ENCODE measurements around the gene RFX3.
A peak's percentile ranks its signal among the peaks of the same experiment; 100 is the strongest.

The RFX3 gene

DNA sequence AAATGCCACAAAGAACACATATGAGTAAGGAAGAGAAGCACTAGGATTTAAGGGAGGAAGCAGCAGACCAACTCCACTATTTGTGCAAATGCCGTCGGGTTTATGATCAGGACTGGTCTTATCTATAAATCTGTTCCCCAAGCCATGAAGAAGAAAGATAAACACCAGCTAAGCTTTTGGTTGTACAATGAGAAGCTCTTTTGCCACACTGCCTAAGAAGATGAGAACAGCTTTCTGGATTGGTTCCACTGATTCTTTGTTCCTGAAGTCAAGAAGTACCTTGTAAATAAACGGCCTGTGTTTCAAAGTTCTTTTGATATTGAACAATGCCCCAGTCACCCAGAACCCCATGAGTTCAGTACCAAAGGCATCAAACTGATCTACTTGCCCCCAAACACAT lies 93.9 kb downstream of the RFX3 start:
- DNase-seq = no peak

DNA sequence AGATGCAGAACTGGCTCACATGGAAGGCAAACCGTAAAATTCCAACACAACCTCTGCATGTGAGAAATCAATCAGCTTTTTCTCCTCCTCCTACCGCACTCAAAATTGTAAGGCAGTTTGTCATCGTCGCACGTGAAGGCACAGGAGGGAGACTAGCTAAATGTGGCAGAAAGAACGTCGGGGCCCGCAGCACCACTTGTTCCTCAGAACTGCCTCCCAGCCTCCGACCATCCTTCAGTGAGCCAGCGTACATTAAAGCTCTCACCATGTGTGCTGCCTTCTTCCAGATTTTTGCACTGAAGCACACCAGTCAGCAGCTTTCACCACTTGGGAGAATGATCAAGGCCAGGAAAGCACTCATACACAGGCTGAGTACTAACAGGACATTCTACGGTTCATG lies 105.9 kb downstream of the RFX3 start:
- no peak for DNase-seq

GRCh38 chr9:3415906-3416305 lies 109.9 kb downstream of the RFX3 start:
- no peak for DNase-seq

DNA sequence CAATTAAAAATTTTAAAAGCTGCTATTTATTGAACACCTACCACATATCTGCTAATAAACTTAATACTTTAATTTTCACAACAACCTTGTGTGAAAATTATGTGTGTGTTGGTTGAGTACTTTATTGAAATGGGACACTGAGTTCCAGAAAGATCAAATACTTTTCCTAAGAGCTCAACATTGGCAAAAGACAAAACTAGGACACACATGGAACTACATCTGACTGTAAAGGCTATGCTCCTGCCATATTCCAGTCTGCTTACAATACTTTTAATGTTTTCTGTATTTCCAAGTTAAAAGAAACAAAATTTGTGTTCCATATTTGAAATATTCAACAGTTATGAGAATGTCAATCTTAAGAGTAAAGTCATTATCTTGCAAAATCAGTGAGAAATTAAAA lies 111.8 kb downstream of the RFX3 start:
- DNase-seq = no peak

GRCh38 chr9:3410461-3410860 lies 115.3 kb downstream of the RFX3 start:
- no peak for DNase-seq

DNA sequence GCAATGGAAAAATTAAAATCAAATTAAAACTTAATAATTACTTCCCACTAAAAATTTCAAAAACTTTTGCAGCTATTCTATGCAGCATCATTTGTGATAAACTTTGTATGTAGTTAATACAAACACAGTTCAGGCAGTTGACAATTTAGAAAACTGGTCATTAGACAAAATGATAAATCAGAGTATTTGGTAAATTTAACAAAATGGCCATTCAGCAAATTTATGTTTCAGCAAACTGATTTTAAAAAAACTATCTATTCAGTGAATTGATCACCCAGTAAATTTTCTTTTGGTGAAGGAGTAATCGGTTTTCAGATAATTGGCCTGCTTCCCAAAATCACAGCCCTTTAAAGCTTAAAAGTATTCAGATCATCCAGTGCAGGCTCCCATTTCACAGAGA lies 116.3 kb downstream of the RFX3 start:
- no peak for DNase-seq

GRCh38 chr9:3403315-3403714 lies 122.5 kb downstream of the RFX3 start:
- no peak for DNase-seq

GRCh38 chr9:3401221-3401954 lies 124.4 kb downstream of the RFX3 start:
- no peak for DNase-seq

- DNase-seq = no peak
Observed at GRCh38 chr9:3398232-3398648, 127.6 kb downstream of the RFX3 start.

GRCh38 chr9:3397766-3398165 lies 128.0 kb downstream of the RFX3 start:
- DNase-seq = no peak

DNA sequence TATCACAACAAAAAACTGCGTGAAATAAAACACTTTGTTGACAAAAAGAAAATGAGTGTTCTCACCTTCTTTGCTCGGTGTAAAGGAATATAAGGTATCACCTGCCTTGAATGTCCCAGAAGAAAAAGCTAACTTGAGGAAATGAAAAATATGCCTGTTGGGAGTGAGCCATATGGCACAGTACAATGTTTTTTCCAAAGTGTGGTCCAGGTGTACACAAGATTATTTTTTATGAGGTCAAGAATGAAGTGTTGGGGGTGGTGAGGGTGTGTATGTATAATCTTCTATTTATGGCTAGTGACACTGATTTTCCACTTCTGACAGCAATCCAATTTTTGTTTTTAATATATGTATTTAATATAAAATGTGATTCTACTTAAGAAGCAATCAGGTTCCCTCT lies 134.4 kb downstream of the RFX3 start:
- DNase-seq = no peak

- no peak for DNase-seq
Observed at GRCh38 chr9:3386753-3387152, 139.0 kb downstream of the RFX3 start.

- peak; percentile 21 to 53 for DNase-seq
Observed at GRCh38 chr9:3385871-3386270, 139.9 kb downstream of the RFX3 start.

DNA sequence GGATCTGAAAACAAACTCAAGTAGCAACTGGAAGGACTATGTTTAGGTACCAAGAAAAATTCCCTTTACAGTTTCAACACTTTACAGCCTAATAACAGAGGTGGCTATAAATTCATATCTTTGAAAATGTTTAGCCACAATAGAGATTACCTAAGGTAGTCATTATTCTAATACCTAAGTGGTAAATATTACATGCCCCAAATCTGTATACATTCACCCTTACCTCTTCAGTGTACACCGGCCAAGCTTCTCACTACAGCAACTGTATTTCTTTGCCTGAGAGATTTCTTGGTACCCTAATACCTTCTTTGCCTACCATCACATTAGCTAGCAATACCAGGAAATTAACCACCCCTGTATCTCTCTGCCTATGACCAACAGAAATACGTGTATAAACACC lies 154.0 kb downstream of the RFX3 start:
- DNase-seq = no peak

DNA sequence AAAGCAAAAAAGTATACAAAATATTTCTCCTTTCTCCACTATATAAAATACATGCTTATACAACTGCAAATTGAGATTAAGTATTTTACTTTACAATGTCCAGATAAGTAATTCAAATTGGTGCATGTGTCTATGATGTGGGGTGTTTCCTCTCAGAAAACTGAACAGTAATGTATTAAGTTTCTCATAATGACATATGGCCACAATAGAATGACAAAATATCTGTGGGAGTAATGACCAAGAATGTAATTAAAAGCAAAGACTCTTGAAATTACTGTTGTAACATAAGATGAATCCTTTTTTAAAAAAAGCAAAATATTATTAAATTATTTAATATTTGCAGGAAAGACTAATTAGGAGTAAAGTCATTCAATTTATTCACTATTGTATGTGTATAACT lies 155.1 kb downstream of the RFX3 start:
- DNase-seq = no peak

DNA sequence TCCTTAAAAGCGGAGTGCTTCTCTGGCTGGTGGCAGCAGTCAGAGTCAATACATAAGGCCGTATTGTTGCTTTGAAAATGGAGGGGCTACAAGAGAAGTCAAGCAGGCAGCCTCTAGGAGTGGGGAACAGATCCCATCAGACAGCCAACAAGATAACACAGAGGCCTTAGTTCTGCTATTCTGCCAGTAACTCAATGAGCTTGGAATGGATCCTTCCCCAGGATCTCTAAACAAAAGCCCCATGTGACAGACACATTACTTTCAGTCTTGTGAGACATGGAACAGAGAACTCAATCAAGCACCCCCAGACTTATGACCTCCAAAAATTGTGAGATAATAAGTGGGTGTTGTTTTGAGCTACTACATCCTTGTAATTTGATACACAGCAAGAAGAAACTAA lies 158.6 kb downstream of the RFX3 start:
- DNase-seq = no peak

DNA sequence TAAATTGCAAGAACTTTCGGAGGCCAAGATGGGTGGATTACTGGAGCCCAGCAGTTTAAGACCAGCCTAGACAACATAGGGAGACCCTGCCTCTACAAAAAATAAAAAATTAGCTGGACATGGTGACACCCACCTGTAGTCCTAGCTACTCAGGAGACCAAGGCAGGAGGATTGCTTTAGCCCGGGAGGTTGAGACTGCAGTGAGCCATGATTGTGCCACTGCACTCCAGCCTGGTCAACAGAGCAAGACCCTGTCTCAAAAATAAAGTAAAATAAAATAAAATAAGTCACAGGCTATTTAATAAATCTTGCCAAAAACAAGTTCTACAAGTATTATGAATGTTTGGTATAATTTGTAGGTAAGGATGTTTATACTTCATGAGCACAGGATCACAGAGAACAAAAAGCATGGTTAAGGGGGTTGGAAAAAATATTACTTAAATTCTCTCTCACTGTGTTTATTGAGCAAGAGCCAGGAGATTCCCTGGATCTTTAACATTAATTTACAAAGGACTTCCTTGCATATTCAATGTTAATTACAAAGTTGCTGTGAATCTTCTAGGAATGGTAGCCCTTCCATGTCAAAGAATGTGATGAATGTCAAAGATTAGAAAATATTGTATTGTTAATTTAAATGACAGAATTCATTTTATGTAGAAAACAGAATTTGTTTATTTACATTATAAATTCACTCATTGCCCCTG lies 164.0 kb downstream of the RFX3 start:
- DNase-seq = no peak

- no peak for DNase-seq
Observed at GRCh38 chr9:3361116-3361515, 164.7 kb downstream of the RFX3 start.

DNA sequence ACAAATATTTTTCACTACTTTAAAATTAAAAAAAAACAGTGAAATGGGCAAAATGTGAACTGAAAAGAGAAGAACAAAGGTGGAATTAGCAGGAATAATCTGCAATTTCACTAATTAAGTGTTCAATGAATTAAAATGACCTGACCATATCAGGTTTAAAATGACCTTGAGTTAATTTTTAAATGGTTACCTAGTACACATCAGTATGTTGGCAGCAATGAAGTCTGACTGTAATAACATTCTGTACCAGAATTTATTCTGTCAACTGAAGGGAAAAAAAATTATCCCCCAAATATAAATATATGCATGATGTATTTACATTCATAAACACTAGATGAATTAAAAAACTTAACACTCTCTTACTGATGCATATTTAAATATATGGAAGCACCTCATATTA lies 165.6 kb downstream of the RFX3 start:
- DNase-seq = no peak

DNA sequence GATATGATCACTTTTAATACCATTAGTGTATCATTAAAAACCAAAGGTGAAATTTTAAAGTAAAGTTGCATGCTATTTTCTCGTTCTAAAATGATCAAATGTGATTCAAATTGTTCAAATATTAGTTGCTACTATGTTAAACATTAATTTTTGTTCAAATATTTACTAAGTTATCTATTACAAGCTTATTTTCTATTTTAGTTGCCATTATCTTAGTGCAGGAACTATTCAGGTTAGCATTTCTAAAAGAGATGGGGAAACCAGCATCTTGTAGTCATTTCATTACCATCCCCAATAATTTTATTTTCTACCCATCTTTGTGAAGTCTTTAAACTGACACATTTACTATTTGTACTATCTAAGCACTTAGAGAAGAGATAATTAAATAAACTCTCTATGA lies 166.0 kb downstream of the RFX3 start:
- no peak for DNase-seq

GRCh38 chr9:3359048-3359692 lies 166.6 kb downstream of the RFX3 start:
- no peak for DNase-seq

- DNase-seq = no peak
Observed at GRCh38 chr9:3348169-3348568, 177.6 kb downstream of the RFX3 start.

DNA sequence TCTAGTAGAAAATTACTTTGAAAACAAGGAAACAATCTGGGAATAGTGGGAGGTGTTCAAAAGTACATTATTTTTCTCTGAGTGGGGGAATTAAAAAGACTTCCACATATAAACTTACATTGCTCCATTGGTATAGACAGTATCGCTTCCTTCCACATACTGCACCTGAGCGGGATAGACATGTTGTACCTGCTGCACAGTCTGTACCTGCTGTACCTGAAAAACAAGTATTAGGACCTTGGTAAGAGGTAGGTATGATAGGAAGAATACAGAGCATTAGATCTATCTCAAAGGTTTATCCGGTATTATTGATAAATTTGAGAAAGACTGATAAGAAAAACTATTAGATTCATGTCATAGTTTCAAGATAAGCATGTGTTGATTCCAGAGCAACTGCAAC lies 179.3 kb downstream of the RFX3 start:
- no peak for DNase-seq

DNA sequence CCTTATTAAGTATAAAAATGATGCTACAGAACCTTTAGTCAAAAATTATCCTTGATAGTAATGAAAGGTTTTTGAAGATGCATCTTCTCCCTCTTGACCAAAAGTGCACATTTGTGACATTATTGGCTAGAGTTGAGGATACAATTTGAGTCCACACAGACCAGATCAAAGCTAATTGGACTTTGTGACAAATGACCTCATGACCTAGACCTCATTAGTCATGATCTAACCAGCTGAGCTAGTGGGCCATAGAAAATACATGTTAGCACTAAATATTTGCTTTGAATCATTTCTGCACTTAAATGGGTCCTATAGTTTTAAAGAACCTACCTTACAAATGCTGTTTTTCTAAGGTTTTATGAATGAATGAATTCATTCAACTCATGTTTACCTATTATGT lies 182.1 kb downstream of the RFX3 start:
- DNase-seq = no peak

Data from stimulated activated CD4-positive, alpha-beta T cell treated with anti-CD3 and anti-CD28 coated beads, Interleukin-2, amount 100 ng/mL, for 24 hours (primary cell).